ES-I3 (cell line): ENCODE measurements around the gene RABL2A.
"Not testable (repeated sequence)": the region's sequence is repeated elsewhere in the genome, so short reads cannot be mapped to it uniquely, and the experiment has no call there.

Experiments
- H3K36me3 ChIP-seq: 2 replicates; pipeline ENCODE4 v1.6.1; 2013; ENCODE audit warnings: mild to moderate bottlenecking, low read length, control low read depth, moderate library complexity; ENCODE audit not compliant: insufficient read depth
- H3K4me1 ChIP-seq: 2 replicates; pipeline ENCODE4 v1.6.1; 2013; ENCODE audit warnings: mild to moderate bottlenecking, control low read depth, low read length; ENCODE audit not compliant: insufficient read depth
- H3K9ac ChIP-seq: 2 replicates; pipeline ENCODE4 v1.6.1; 2013; ENCODE audit warnings: low read depth, mild to moderate bottlenecking, low read length, moderate library complexity
- H3K9me3 ChIP-seq: 2 replicates; pipeline ENCODE4 v1.6.1; 2013; ENCODE audit warnings: mild to moderate bottlenecking, low read length, moderate library complexity; ENCODE audit not compliant: control insufficient read depth, insufficient read depth

Gene RABL2A

DNA sequence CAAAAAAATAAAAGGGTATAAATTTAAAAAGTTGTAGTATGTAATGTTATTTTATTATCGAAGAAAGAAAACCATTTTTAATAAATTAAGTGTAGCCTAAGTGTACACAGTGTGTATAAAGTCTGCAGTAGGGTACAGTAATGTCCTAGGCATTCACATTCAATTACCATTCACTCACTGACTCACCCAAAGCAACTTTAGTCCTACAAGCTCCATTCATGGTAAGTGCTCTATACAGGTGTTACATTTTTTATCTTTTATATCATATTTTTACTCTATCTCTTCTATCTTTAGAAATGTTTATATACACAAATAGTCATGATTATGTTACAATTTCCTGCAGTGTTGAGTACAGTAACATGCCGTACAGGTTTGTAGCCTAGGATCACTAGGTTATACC, 59.5 kb downstream of the RABL2A start:
- no peak overlapping the region for H3K9ac ChIP-seq
- no peaks in the 10 kb centered on the region for H3K9me3 ChIP-seq
- no peaks in the 10 kb centered on the region for H3K4me1 ChIP-seq
- H3K36me3 ChIP-seq, result no peaks in the 10 kb centered on the region

DNA sequence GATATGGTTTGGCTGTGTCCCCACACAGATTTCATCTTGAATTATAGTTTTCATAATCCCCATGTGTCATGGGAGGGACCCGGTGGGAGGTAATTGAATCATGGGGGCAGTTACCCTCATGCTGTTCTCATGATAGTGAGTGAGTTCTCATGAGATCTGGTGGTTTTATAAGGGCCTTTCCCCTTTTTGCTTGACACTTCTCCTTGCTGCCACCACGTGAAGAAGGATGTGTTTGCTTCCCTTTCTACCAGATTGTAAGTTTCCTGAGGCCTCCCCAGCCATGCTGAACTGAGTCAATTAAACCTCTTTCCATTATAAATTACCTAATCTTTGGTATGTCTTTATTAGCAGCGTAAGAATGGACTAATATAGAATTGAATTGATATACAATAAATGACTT, 63.8 kb downstream of the RABL2A start:
- H3K4me1 ChIP-seq, H3K9ac ChIP-seq, H3K9me3 ChIP-seq, H3K36me3 ChIP-seq: not testable (repeated sequence)
